H9 (cell line): ENCODE measurements around the gene R3HDM2. TPM values are rescaled to one million over a fixed set of nuclear protein-coding genes. Genes with fewer than 3 reads are reported as not detected.

Experiments
- DNase-seq: peaks from one replicate; pipeline ENCODE4 v3.0.0-alpha.2; 2017
- H2AFZ ChIP-seq: one replicate; pipeline ENCODE4 v1.6.1; 2013; ENCODE audit warnings: mild to moderate bottlenecking, low read length, control low read depth, moderate library complexity
- H2AK5ac ChIP-seq: 2 replicates; pipeline ENCODE4 v1.6.1; 2013; ENCODE audit warnings: low read length, control low read depth, mixed read lengths; ENCODE audit not compliant: insufficient read length
- H2BK120ac ChIP-seq: one replicate; pipeline ENCODE4 v1.6.1; 2013; ENCODE audit warnings: low read depth, mild to moderate bottlenecking, low read length, control low read depth, inconsistent platforms; ENCODE audit not compliant: poor library complexity, severe bottlenecking
- H2BK12ac ChIP-seq: 2 replicates; pipeline ENCODE4 v1.6.1; 2013; ENCODE audit warnings: low read length, control low read depth, mixed read lengths, low read depth; ENCODE audit not compliant: insufficient read length
- H2BK15ac ChIP-seq: 2 replicates; pipeline ENCODE4 v1.6.1; 2013; ENCODE audit warnings: low read depth, low read length, control low read depth
- H2BK20ac ChIP-seq: one replicate; pipeline ENCODE4 v1.6.1; 2013; ENCODE audit warnings: low read depth, mild to moderate bottlenecking, low read length, control low read depth, inconsistent platforms; ENCODE audit not compliant: poor library complexity, severe bottlenecking
- H2BK5ac ChIP-seq: 2 replicates; pipeline ENCODE4 v1.6.1; 2013; ENCODE audit warnings: low read length, control low read depth, mixed read lengths; ENCODE audit not compliant: insufficient read length
- H3K14ac ChIP-seq: 2 replicates; pipeline ENCODE4 v1.6.1; 2013; ENCODE audit warnings: low read length, control low read depth; ENCODE audit not compliant: insufficient read depth
- H3K18ac ChIP-seq: 2 replicates; pipeline ENCODE4 v1.6.1; 2013; ENCODE audit warnings: low read depth, mild to moderate bottlenecking, mixed read lengths, low read length, control low read depth; ENCODE audit not compliant: insufficient read length
- H3K23ac ChIP-seq: 2 replicates; pipeline ENCODE4 v1.6.1; 2013; ENCODE audit warnings: low read length, control low read depth, mixed read lengths, low read depth; ENCODE audit not compliant: insufficient read length
- H3K23me2 ChIP-seq: 2 replicates; pipeline ENCODE4 v1.6.1; 2013; ENCODE audit warnings: low read depth, mild to moderate bottlenecking, mixed read lengths, low read length, control low read depth; ENCODE audit not compliant: insufficient read length, poor library complexity, severe bottlenecking
- H3K27ac ChIP-seq: 2 replicates; pipeline ENCODE4 v1.5.1; 2013; ENCODE audit warnings: low read length, control low read depth, mixed read lengths, low read depth; ENCODE audit not compliant: insufficient read length
- H3K27me3 ChIP-seq: 2 replicates; pipeline ENCODE4 v1.6.1; 2013; ENCODE audit warnings: low read length, control low read depth, inconsistent platforms; ENCODE audit not compliant: insufficient read depth
- H3K4ac ChIP-seq: 2 replicates; pipeline ENCODE4 v1.6.1; 2013; ENCODE audit warnings: low read depth, mild to moderate bottlenecking, control low read depth, inconsistent platforms, low read length, moderate library complexity
- H3K4me1 ChIP-seq: 2 replicates; pipeline ENCODE4 v1.6.1; 2013; ENCODE audit warnings: low read length, control low read depth, inconsistent platforms; ENCODE audit not compliant: insufficient read depth
- H3K4me2 ChIP-seq: 2 replicates; pipeline ENCODE4 v1.6.1; 2013; ENCODE audit warnings: low read length, control low read depth, mixed read lengths; ENCODE audit not compliant: insufficient read length, insufficient read depth
- H3K56ac ChIP-seq: 2 replicates; pipeline ENCODE4 v1.6.1; 2013; ENCODE audit warnings: low read depth, mild to moderate bottlenecking, mixed read lengths, low read length, control low read depth; ENCODE audit not compliant: insufficient read length
- H3K79me1 ChIP-seq: 2 replicates; pipeline ENCODE4 v1.6.1; 2013; ENCODE audit warnings: low read depth, mild to moderate bottlenecking, moderate library complexity, low read length, control low read depth, inconsistent platforms; ENCODE audit not compliant: insufficient read depth, poor library complexity, severe bottlenecking
- H3K79me2 ChIP-seq: 2 replicates; pipeline ENCODE4 v1.6.1; 2013; ENCODE audit warnings: low read length, control low read depth, inconsistent platforms; ENCODE audit not compliant: insufficient read depth
- H3K9ac ChIP-seq: 2 replicates; pipeline ENCODE4 v1.6.1; 2013; ENCODE audit warnings: low read length, control low read depth, mixed read lengths; ENCODE audit not compliant: insufficient read length; ENCODE audit errors: extremely low read depth
- H3K9me3 ChIP-seq: one replicate; pipeline ENCODE4 v1.6.1; 2013; ENCODE audit warnings: low read depth, low read length, inconsistent platforms; ENCODE audit not compliant: control insufficient read depth
- H3T11ph ChIP-seq: one replicate; pipeline ENCODE4 v1.6.1; 2013; ENCODE audit warnings: mild to moderate bottlenecking, low read length, control low read depth, inconsistent platforms
- H4K20me1 ChIP-seq: one replicate; pipeline ENCODE4 v1.6.1; 2013; ENCODE audit not compliant: control insufficient read depth, insufficient read length, insufficient read depth
- H4K5ac ChIP-seq: 2 replicates; pipeline ENCODE4 v1.6.1; 2013; ENCODE audit warnings: low read depth, mild to moderate bottlenecking, mixed read lengths, low read length, control low read depth; ENCODE audit not compliant: insufficient read length
- H4K8ac ChIP-seq: replicated peaks from 2 replicates; pipeline ENCODE4 v1.6.1; 2013; ENCODE audit warnings: low read length, control low read depth, mixed read lengths, low read depth; ENCODE audit not compliant: insufficient read length
- H4K91ac ChIP-seq: 2 replicates; pipeline ENCODE4 v1.6.1; 2013; ENCODE audit warnings: low read depth, mild to moderate bottlenecking, moderate library complexity, mixed read lengths, low read length, control low read depth; ENCODE audit not compliant: insufficient read length
- H3K27ac Mint-ChIP-seq, 3 experiments: 2 replicates in 2 of 3; 3 replicates in 1 of 3; pipeline ENCODE4 v1.8.0; 2020 to 2021; ENCODE audit warnings: mixed read lengths in 3 of 3, mild to moderate bottlenecking in 1 of 3, moderate library complexity in 1 of 3
- H3K27me3 Mint-ChIP-seq: 2 replicates; pipeline ENCODE4 v1.8.0; 2021; ENCODE audit warnings: low read depth, mild to moderate bottlenecking, moderate library complexity, mixed read lengths
- H3K36me3 Mint-ChIP-seq, 3 experiments: 2 replicates in 2 of 3; 3 replicates in 1 of 3; pipeline ENCODE4 v1.8.0; 2020 to 2021; ENCODE audit warnings: low read depth in 3 of 3, mixed read lengths in 3 of 3; ENCODE audit not compliant: insufficient read depth in 1 of 3
- H3K4me1 Mint-ChIP-seq, 2 experiments: 2 replicates each; pipeline ENCODE4 v1.8.0; 2020; ENCODE audit warnings: mixed read lengths in 2 of 2
- H3K4me3 Mint-ChIP-seq, 2 experiments: 2 replicates in 1 of 2; 3 replicates in 1 of 2; pipeline ENCODE4 v1.8.0; 2020 to 2021; ENCODE audit warnings: mild to moderate bottlenecking in 2 of 2, mixed read lengths in 2 of 2, moderate library complexity in 1 of 2
- H3K9me3 Mint-ChIP-seq, 2 experiments: 2 replicates in 1 of 2; 3 replicates in 1 of 2; pipeline ENCODE4 v1.8.0; 2020; ENCODE audit warnings: mild to moderate bottlenecking in 2 of 2, mixed read lengths in 2 of 2, moderate library complexity in 1 of 2
- CTCF ChIP-seq: fragments of 200-600 bp; sonication (generic); conservative IDR thresholded peaks from 3 replicates; pipeline ENCODE4 v1.8.0; 2021; ENCODE audit warnings: antibody characterized with exemption, mild to moderate bottlenecking
- WGBS: extraction: QIAGEN DNeasy Blood & Tissue Kit; methylation state at CpG from one replicate; pipeline ENCODE4 v1.1.7; 2013; ENCODE audit warnings: missing lambda C conversion rate, low lambda C conversion rate, mixed read lengths; ENCODE audit not compliant: insufficient read length; ENCODE audit errors: extremely low coverage; 5-methylcytosine and 5-hydroxymethylcytosine counted together
- total RNA-seq: library from RNA; stranded (reverse); gene quantifications from 2 replicates; pipeline ENCODE4 v1.2.1, GENCODE V29; 2021

The R3HDM2 gene
- total RNA-seq, 1 experiment from 2014 or later = 43.9 TPM

GRCh38 chr12:57212701-57213057 is 218.2 kb downstream of the R3HDM2 start:
- Histone ChIP-seq H3K79me2 (no peaks in the 10 kb centered on the region), H2BK5ac (no peak overlapping the region), H3K79me1 (no peaks in the 10 kb centered on the region), H2AFZ (no peak overlapping the region), H3K18ac (no peak overlapping the region), H3K23me2 (peaks cover 7% of the 10 kb centered on the region), H2BK12ac (no peak overlapping the region), H3K4me1 (peaks cover 8% of the 10 kb centered on the region), H3K9me3 (no peaks in the 10 kb centered on the region), H3K4ac (no peak overlapping the region), H3K27ac (no peak overlapping the region), H3K9ac (no peak overlapping the region), H3K4me2 (no peak overlapping the region), H3K14ac (no peak overlapping the region), H3K56ac (no peak overlapping the region), H3K27me3 (peaks cover 21% of the 10 kb centered on the region), H4K20me1 (peaks cover 2% of the 10 kb centered on the region), H2BK15ac (no peak overlapping the region), H4K91ac (no peak overlapping the region), H4K5ac (no peak overlapping the region), H4K8ac (no peak overlapping the region), H2AK5ac (no peak overlapping the region), H2BK120ac (no peak overlapping the region), H3T11ph (no peak overlapping the region), H3K23ac (no peak overlapping the region), H2BK20ac (no peak overlapping the region)
- Mint-ChIP-seq H3K27me3 (peaks cover 39% of the 10 kb centered on the region), H3K4me3 (no peak overlapping the region), H3K36me3 (peaks cover 24 to 42% (median 38%) of the 10 kb centered on the region in 3 experiments), H3K4me1 (peaks cover 33% of the 10 kb centered on the region in 2 experiments), H3K9me3 (no peaks in the 10 kb centered on the region), H3K27ac (peak overlapping the region; percentile 57 to 89 (median 61); a peak in 3 of 7 replicates)
- no peak for TF ChIP-seq CTCF
- WGBS = no CpG with 5 or more reads among the region's 7 CpGs
- DNase-seq = no peak
